Esophagus (tissue), 2 donors: ENCODE data around the gene CNOT4. TPM values are rescaled to one million over a fixed set of nuclear protein-coding genes. Genes with fewer than 3 reads are reported as not detected.

Source experiments
- H3K27ac ChIP-seq, 2 donors: one replicate each; pipeline ENCODE4 v1.5.1; 2013; ENCODE audit warnings: low read depth in 2 of 2, mild to moderate bottlenecking in 2 of 2, inconsistent platforms in 1 of 2, low read length in 1 of 2, moderate library complexity in 1 of 2
- H3K27me3 ChIP-seq, 2 donors: one replicate each; pipeline ENCODE4 v1.6.1; 2013; ENCODE audit warnings: low read length in 2 of 2, control low read depth in 1 of 2, mild to moderate bottlenecking in 1 of 2; ENCODE audit not compliant: insufficient read depth in 2 of 2, control insufficient read depth in 1 of 2
- H3K36me3 ChIP-seq, 2 donors: one replicate each; pipeline ENCODE4 v1.6.1; 2013; ENCODE audit warnings: low read length in 1 of 2; ENCODE audit not compliant: control insufficient read depth in 2 of 2, insufficient read depth in 2 of 2
- H3K4me1 ChIP-seq, 2 donors: one replicate each; pipeline ENCODE4 v1.6.1; 2013; ENCODE audit warnings: low read length in 1 of 2; ENCODE audit not compliant: control insufficient read depth in 2 of 2, insufficient read depth in 2 of 2
- H3K4me3 ChIP-seq, 2 donors: one replicate each; pipeline ENCODE4 v1.5.1; 2013; ENCODE audit warnings: low read length in 2 of 2, mild to moderate bottlenecking in 2 of 2, low read depth in 1 of 2, moderate library complexity in 1 of 2
- H3K9me3 ChIP-seq, 2 donors: one replicate each; pipeline ENCODE4 v1.6.1; 2013; ENCODE audit warnings: mild to moderate bottlenecking in 2 of 2, low read depth in 1 of 2, low read length in 1 of 2, moderate library complexity in 1 of 2; ENCODE audit not compliant: control insufficient read depth in 2 of 2, insufficient read depth in 1 of 2
- WGBS, 2 donors: extraction: QIAGEN DNeasy Blood & Tissue Kit; methylation state at CpG; one replicate each; pipeline ENCODE4 v1.1.7; 2013; 5-methylcytosine and 5-hydroxymethylcytosine counted together
- polyA plus RNA-seq, 2 donors: library from polyadenylated mRNA; stranded (reverse); fragments of 200-250 nt; gene quantifications; one replicate each; pipeline ENCODE4 v1.2.3, GENCODE V29; 2013
- donor health status: healthy with polysubstance abuse.
- donor health status: Bipolar disorder and iron deficiency.

CNOT4 gene
- polyA plus RNA-seq, 2 donors, result 5.2 to 6.9 TPM

DNA sequence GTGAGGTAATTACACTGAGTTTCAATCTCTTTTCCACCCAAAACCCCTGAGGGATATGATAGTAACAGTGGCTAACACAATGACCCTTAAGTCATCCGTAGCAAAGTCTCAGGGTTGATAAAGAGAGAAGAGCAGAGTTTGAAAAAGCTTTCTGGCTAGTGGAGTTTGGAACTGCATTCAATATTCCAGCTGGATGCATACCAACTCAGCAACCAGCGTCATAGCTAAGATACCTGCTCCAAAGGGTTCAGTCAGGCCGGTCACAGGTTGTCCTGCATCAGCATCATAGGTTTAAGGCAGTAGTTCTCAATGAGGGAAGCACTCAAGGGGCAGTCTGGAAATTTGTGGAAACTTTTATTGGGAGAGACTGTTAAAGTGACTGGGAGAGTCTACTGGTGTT is 93.5 kb downstream of the CNOT4 start:
- H3K9me3 ChIP-seq, result no peaks in the 10 kb centered on the region
- no peaks in the 10 kb centered on the region for H3K4me1 ChIP-seq
- no peaks in the 10 kb centered on the region for H3K27me3 ChIP-seq
- H3K27ac ChIP-seq, result no peak overlapping the region
- H3K4me3 ChIP-seq, result no peak overlapping the region
- 90 to 95% methylated on average over 3 of the region's 3 CpGs for WGBS, 2 donors
- H3K36me3 ChIP-seq, result peaks cover 2 to 5% of the 10 kb centered on the region in 2 donors

GRCh38 chr7:135414850-135415439 is 95.0 kb downstream of the CNOT4 start:
- Histone ChIP-seq H3K4me1 (no peaks in the 10 kb centered on the region), H3K9me3 (no peaks in the 10 kb centered on the region), H3K36me3 (peaks cover 2 to 5% of the 10 kb centered on the region in 2 donors), H3K27ac (no peak overlapping the region), H3K27me3 (no peaks in the 10 kb centered on the region), H3K4me3 (no peak overlapping the region)
- WGBS, 2 donors, result 80 to 87% methylated on average over 2 of the region's 2 CpGs

GRCh38 chr7:135414208-135414607 is 95.7 kb downstream of the CNOT4 start:
- no peaks in the 10 kb centered on the region for H3K9me3 ChIP-seq
- no peaks in the 10 kb centered on the region for H3K27me3 ChIP-seq
- WGBS, 2 donors, result 86 to 93% methylated on average over 3 of the region's 3 CpGs
- H3K4me1 ChIP-seq, result no peaks in the 10 kb centered on the region
- no peak overlapping the region for H3K4me3 ChIP-seq
- no peak overlapping the region for H3K27ac ChIP-seq
- peaks cover 2 to 5% of the 10 kb centered on the region in 2 donors for H3K36me3 ChIP-seq

DNA sequence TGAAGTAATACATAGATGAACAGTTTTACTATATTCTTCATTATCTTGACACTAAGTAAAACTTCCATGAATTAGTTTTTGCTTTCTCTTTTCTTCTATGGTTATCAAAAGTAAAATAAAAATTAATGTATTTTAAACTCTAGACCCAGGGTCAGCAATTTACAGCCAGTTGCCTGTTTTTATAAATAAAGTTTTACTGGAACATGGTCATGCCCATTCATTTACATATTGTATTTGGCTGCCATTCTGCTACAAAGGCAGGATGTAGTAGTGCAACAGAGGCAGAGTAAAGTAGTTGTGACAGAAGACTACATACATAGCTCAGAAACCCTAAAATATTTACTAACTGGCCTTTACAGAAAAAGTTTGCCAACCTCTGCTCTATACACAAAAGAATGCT is 98.8 kb downstream of the CNOT4 start:
- H3K9me3 ChIP-seq, result no peaks in the 10 kb centered on the region
- H3K4me3 ChIP-seq, result no peak overlapping the region
- H3K27me3 ChIP-seq, result no peaks in the 10 kb centered on the region
- H3K36me3 ChIP-seq, result no peaks in the 10 kb centered on the region
- no peak overlapping the region for H3K27ac ChIP-seq
- H3K4me1 ChIP-seq, result no peaks in the 10 kb centered on the region

- no peak overlapping the region for H3K4me3 ChIP-seq
- 97 to 98% methylated on average over 3 of the region's 3 CpGs for WGBS, 2 donors
- H3K27me3 ChIP-seq, result no peaks in the 10 kb centered on the region
Observed at GRCh38 chr7:135410543-135410942, 99.4 kb downstream of the CNOT4 start.

GRCh38 chr7:135409845-135410542 is 99.9 kb downstream of the CNOT4 start:
- no peak overlapping the region for H3K4me3 ChIP-seq
- H3K4me1 ChIP-seq, result no peaks in the 10 kb centered on the region
- no peaks in the 10 kb centered on the region for H3K27me3 ChIP-seq
- 96 to 99% methylated on average over 2 of the region's 2 CpGs for WGBS, 2 donors
- no peaks in the 10 kb centered on the region for H3K36me3 ChIP-seq
- no peaks in the 10 kb centered on the region for H3K9me3 ChIP-seq
- H3K27ac ChIP-seq, result no peak overlapping the region

More at GRCh38 chr7:135410543-135410942, 99.4 kb downstream of the CNOT4 start:
- H3K36me3 ChIP-seq, result no peaks in the 10 kb centered on the region
- H3K27ac ChIP-seq, result no peak overlapping the region
- no peaks in the 10 kb centered on the region for H3K4me1 ChIP-seq
- H3K9me3 ChIP-seq, result no peaks in the 10 kb centered on the region

DNA sequence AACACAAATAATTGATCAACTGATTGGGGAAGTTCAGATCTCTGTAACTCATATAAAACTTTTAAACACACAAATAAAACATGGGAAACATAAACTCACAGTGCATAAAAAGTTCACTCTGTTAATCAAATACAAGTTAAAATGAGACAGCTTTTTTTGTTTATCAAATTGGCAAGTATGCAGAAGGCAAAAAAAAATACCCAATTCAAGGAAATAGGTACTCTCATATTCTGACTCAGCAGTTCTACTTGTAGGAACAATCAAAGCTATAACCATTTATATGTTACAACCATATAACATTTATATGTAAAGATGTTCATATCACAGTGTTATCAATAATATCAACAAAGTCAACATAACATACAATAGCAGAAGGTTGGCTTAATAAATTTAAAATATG is 102.0 kb downstream of the CNOT4 start:
- no peaks in the 10 kb centered on the region for H3K9me3 ChIP-seq
- H3K27me3 ChIP-seq, result no peaks in the 10 kb centered on the region
- H3K4me3 ChIP-seq, result no peak overlapping the region
- H3K36me3 ChIP-seq, result no peaks in the 10 kb centered on the region
- no peak overlapping the region for H3K27ac ChIP-seq
- no peaks in the 10 kb centered on the region for H3K4me1 ChIP-seq

- 92 to 93% methylated on average over 3 of the region's 3 CpGs for WGBS, 2 donors
Observed at GRCh38 chr7:135406918-135407317, 103.0 kb downstream of the CNOT4 start.

GRCh38 chr7:135405969-135406368 is 103.9 kb downstream of the CNOT4 start:
- Histone ChIP-seq H3K27ac (no peak overlapping the region), H3K4me3 (no peak overlapping the region), H3K36me3 (no peaks in the 10 kb centered on the region), H3K4me1 (no peaks in the 10 kb centered on the region), H3K27me3 (no peaks in the 10 kb centered on the region), H3K9me3 (no peaks in the 10 kb centered on the region)
- 96 to 98% methylated on average over 2 of the region's 2 CpGs for WGBS, 2 donors

More at GRCh38 chr7:135406918-135407317, 103.0 kb downstream of the CNOT4 start:
- H3K27me3 ChIP-seq, result no peaks in the 10 kb centered on the region
- H3K9me3 ChIP-seq, result no peaks in the 10 kb centered on the region
- H3K27ac ChIP-seq, result no peak overlapping the region
- H3K4me3 ChIP-seq, result no peak overlapping the region
- H3K36me3 ChIP-seq, result no peaks in the 10 kb centered on the region
- H3K4me1 ChIP-seq, result no peaks in the 10 kb centered on the region

DNA sequence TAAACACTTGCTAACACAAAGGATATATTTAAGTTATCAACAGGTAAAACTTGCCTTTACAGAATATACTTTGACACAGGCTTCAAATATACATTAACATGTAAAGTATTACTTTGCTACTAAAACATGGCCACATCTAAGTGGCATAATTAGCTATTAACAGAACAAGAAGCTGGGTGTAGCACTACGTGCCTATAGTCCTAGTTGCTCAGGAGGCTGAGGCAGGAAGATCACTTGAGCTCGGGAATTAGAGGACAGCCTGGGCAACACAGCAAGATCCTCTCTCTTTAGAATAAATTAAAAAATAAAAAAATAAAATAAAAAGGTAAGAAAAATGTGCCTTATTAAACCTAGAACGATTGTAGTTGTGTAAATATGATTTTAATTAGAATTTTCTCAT is 106.6 kb downstream of the CNOT4 start:
- no peak overlapping the region for H3K27ac ChIP-seq
- H3K27me3 ChIP-seq, result no peaks in the 10 kb centered on the region
- WGBS, 2 donors, result 88 to 89% methylated on average over 3 of the region's 3 CpGs
- H3K4me1 ChIP-seq, result no peaks in the 10 kb centered on the region
- H3K9me3 ChIP-seq, result no peaks in the 10 kb centered on the region
- H3K4me3 ChIP-seq, result no peak overlapping the region
- no peaks in the 10 kb centered on the region for H3K36me3 ChIP-seq
